PC-9 (cell line): Measurements from ENCODE around the gene ZBTB18. TPM values are rescaled to one million over a fixed set of nuclear protein-coding genes. Genes with fewer than 3 reads are reported as not detected.

Experiments
- BruUV-seq: library from RNA; stranded (reverse); fragments of 400-500 nt; replicated peaks from 2 replicates; lab custom pipeline; 2021; lab: Mats Ljungman, UMichigan
- CTCF ChIA-PET: fragments of 300-600 bp; sonication (Branson Sonifier 250); formaldehyde crosslinking; loops from one replicate; lab custom pipeline; 2022; ENCODE audit warnings: antibody characterized with exemption; lab: Charles Lee
- POLR2A ChIA-PET: fragments of 300-600 bp; sonication (Branson Sonifier 250); formaldehyde crosslinking; loops from one replicate; lab custom pipeline; 2022; ENCODE audit warnings: antibody characterized with exemption; ENCODE audit not compliant: unreplicated experiment; lab: Charles Lee
- DNase-seq, 2 experiments: peaks; one replicate each; pipeline versions ENCODE4 v3.0.0 to v3.0.0-alpha.2; 2015 to 2022; ENCODE audit warnings: mixed read lengths in 1 of 2
- H2AFZ ChIP-seq: fragments of 200-600 bp; sonication (generic); 2 replicates; pipeline ENCODE4 v1.8.1; 2017; ENCODE audit warnings: antibody characterized with exemption
- H3F3A ChIP-seq: fragments of 200-600 bp; sonication (generic); 2 replicates; pipeline ENCODE4 v1.8.1; 2017; ENCODE audit warnings: antibody characterized with exemption, mild to moderate bottlenecking, low read depth; ENCODE audit not compliant: insufficient read depth
- H3K27ac ChIP-seq: fragments of 200-600 bp; sonication (generic); 2 replicates; pipeline ENCODE4 v1.6.1; 2016; ENCODE audit warnings: mixed run types
- H3K27me3 ChIP-seq: fragments of 200-600 bp; sonication (generic); 2 replicates; pipeline ENCODE4 v1.6.1; 2016; ENCODE audit warnings: low read depth, mixed run types; ENCODE audit not compliant: insufficient read depth
- H3K36me3 ChIP-seq: fragments of 200-600 bp; sonication (generic); 2 replicates; pipeline ENCODE4 v1.6.1; 2016; ENCODE audit warnings: low read depth, mixed run types
- H3K4me1 ChIP-seq: fragments of 200-600 bp; sonication (generic); replicated peaks from 2 replicates; pipeline ENCODE4 v1.6.1; 2016; ENCODE audit warnings: mixed run types; ENCODE audit not compliant: insufficient read depth
- H3K4me2 ChIP-seq: fragments of 200-600 bp; sonication (generic); 2 replicates; pipeline ENCODE4 v1.6.1; 2017; ENCODE audit warnings: mixed run types
- H3K4me3 ChIP-seq: fragments of 200-600 bp; sonication (generic); 2 replicates; pipeline ENCODE4 v1.6.1; 2016; ENCODE audit warnings: mixed run types
- H3K79me2 ChIP-seq: fragments of 200-600 bp; sonication (generic); 2 replicates; pipeline ENCODE4 v1.6.1; 2017; ENCODE audit warnings: low read depth, mixed run types
- H3K9me2 ChIP-seq: fragments of 200-600 bp; sonication (generic); 2 replicates; pipeline ENCODE4 v1.8.1; 2017; ENCODE audit warnings: mild to moderate bottlenecking; ENCODE audit not compliant: insufficient read depth
- H3K9me3 ChIP-seq: fragments of 200-600 bp; sonication (generic); 2 replicates; pipeline ENCODE4 v1.8.1; 2016; ENCODE audit warnings: low read depth; ENCODE audit not compliant: insufficient read depth
- H4K20me1 ChIP-seq: fragments of 200-600 bp; sonication (generic); 2 replicates; pipeline ENCODE4 v1.8.1; 2017; ENCODE audit not compliant: insufficient read depth
- EZH2 ChIP-seq: fragments of 200-600 bp; sonication (generic); IDR thresholded peaks from 2 replicates; pipeline ENCODE4 v1.8.0; 2017; ENCODE audit warnings: antibody characterized with exemption, low read depth
- intact Hi-C: fragments of 100-400 bp; cut with micrococcal nuclease; formaldehyde crosslinking; loops from one replicate; pipeline ENCODE4 v1.10.0; 2022; ENCODE audit not compliant: unreplicated experiment
- total RNA-seq: library from RNA; stranded (reverse); gene quantifications from 2 replicates; pipeline ENCODE4 v1.2.3, GENCODE V29; 2021
- TF ChIP-seq, protein P1 (sequence below): fragments of 200-600 bp; sonication (generic); conservative IDR thresholded peaks from 2 replicates; pipeline ENCODE4 v1.6.1; 2017; ENCODE audit warnings: mixed run types, antibody characterized with exemption, mild to moderate bottlenecking, moderate library complexity

Gene ZBTB18
- total RNA-seq, 1 experiment from 2014 or later, result 20.7 TPM

GRCh38 chr1:244097523-244098405 lies 46.7 kb downstream of the ZBTB18 start:
- intact Hi-C loops, result no loop called here
- ChIA-PET POLR2A (no interaction called here), CTCF (no interaction called here)
- Histone ChIP-seq H2AFZ (no peak overlapping the region), H3K4me2 (no peak overlapping the region), H3K27me3 (no peaks in the 10 kb centered on the region), H3K36me3 (no peaks in the 10 kb centered on the region), H3K27ac (no peak overlapping the region), H4K20me1 (no peaks in the 10 kb centered on the region), H3K9me3 (no peaks in the 10 kb centered on the region), H3F3A (no peaks in the 10 kb centered on the region), H3K4me3 (no peak overlapping the region), H3K9me2 (no peaks in the 10 kb centered on the region), H3K79me2 (no peaks in the 10 kb centered on the region), H3K4me1 (no peaks in the 10 kb centered on the region)
- BruUV-seq, result no TSS peak
- DNase-seq, result no peak
- TF ChIP-seq, protein P1, sequence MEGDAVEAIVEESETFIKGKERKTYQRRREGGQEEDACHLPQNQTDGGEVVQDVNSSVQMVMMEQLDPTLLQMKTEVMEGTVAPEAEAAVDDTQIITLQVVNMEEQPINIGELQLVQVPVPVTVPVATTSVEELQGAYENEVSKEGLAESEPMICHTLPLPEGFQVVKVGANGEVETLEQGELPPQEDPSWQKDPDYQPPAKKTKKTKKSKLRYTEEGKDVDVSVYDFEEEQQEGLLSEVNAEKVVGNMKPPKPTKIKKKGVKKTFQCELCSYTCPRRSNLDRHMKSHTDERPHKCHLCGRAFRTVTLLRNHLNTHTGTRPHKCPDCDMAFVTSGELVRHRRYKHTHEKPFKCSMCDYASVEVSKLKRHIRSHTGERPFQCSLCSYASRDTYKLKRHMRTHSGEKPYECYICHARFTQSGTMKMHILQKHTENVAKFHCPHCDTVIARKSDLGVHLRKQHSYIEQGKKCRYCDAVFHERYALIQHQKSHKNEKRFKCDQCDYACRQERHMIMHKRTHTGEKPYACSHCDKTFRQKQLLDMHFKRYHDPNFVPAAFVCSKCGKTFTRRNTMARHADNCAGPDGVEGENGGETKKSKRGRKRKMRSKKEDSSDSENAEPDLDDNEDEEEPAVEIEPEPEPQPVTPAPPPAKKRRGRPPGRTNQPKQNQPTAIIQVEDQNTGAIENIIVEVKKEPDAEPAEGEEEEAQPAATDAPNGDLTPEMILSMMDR, result no peak
- no peak for TF ChIP-seq EZH2

DNA sequence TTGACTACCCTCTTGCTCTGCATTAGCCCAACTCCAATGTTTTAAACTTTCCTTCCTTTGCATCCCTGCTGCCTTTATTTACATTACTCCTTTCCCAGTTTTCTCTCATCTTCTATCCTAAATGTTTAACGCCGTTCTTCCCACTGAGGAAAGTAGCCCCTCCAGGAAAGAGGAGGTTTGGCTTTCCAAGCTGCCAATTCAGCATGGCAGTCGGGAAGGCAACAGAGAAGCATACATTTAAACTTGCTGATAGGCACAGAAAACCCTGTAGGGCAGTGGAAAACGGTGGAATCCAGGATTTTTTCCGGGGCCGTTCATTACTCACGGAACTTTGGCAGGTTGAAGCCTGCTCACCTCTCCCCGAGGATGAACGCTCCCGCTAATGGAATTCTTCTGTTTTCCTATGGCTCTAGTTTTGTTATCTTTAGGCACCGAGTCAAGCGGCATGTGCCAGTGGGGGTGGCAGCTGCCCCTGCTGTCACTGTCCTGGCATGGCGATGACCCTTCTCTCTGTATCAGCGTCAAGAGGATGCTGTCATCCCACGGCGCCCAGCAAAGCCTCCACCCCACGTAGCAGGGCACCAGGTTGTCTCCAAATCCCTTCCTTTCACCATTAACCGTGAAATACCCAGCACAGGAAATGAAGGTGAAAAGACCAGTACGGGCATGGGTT lies 48.3 kb downstream of the ZBTB18 start:
- Histone ChIP-seq H3K4me2 (no peak overlapping the region), H3K4me1 (peaks cover 11% of the 10 kb centered on the region), H3K4me3 (no peak overlapping the region), H3K36me3 (no peaks in the 10 kb centered on the region), H3K9me3 (no peaks in the 10 kb centered on the region), H4K20me1 (no peaks in the 10 kb centered on the region), H3K79me2 (no peaks in the 10 kb centered on the region), H3K27ac (no peak overlapping the region), H2AFZ (no peak overlapping the region), H3F3A (peaks cover 9% of the 10 kb centered on the region; the same call in 1 of the 2 replicates), H3K9me2 (no peaks in the 10 kb centered on the region), H3K27me3 (no peaks in the 10 kb centered on the region)
- DNase-seq, result no peak
- POLR2A ChIA-PET, result no interaction called here
- BruUV-seq, result no TSS peak
- no peak for TF ChIP-seq EZH2
- TF ChIP-seq, protein P1, result no peak
- CTCF ChIA-PET, result no interaction called here
- intact Hi-C loops, result no loop called here

DNA sequence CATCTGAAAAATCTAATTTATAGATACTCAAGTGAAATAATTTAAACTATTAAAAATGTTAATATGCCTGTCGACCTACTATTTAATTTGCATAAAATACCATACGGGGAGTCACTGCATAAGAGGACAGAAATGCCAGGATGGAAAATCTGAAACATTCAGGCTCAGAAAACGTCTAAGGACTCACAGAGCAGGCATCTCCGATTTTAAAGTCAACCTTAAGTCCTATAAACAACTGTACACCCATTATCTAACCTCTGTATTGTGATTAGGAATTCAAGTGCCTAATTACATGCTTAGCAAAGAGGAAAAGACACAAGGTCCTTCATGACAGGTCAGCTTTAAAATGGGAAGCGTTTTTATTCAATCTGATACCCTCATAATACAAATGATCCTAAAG lies 49.2 kb downstream of the ZBTB18 start:
- Histone ChIP-seq H3K9me3 (no peaks in the 10 kb centered on the region), H3K36me3 (no peaks in the 10 kb centered on the region), H3K27ac (no peak overlapping the region), H2AFZ (no peak overlapping the region), H3K79me2 (no peaks in the 10 kb centered on the region), H4K20me1 (no peaks in the 10 kb centered on the region), H3K4me3 (no peak overlapping the region), H3K9me2 (no peaks in the 10 kb centered on the region), H3K27me3 (no peaks in the 10 kb centered on the region), H3K4me2 (no peak overlapping the region), H3F3A (peaks cover 17% of the 10 kb centered on the region; the same call in 1 of the 2 replicates), H3K4me1 (peaks cover 20% of the 10 kb centered on the region)
- no peak for TF ChIP-seq EZH2
- TF ChIP-seq, protein P1, result no peak
- ChIA-PET CTCF (no interaction called here), POLR2A (no interaction called here)
- intact Hi-C loops, result no loop called here
- no TSS peak for BruUV-seq
- DNase-seq, result no peak
